ENCODE data around the gene ARHGAP22.

DNA sequence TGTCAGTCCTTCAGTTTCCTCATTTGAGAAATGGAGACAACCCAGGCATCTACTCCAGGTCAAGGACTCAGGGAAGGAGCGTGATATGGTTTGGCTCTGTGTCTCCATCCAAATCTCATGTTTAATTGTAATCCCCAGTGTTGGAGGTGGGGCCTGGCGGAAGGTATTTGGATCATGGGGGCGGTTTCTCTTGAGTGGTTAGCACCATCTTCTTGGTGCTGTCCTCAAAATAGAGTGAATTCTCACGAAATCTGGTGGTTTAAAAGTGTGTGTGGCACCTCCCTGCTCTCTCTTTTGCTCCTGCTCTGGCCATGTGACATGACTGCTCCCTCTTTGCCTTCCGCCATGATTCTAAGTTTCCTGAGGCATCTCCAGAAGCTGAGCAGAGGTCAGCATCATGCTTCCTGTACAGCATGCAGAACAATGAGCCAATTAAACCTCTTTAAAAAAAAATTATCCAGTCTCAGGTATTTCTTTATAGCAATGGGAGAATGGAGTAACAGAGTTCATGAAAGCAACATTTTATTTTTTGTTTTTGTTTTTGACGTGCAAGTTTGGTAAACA is 30.0 kb downstream of the ARHGAP22 start:
- no peak for TF ChIP-seq POLR2AphosphoS5 (IDR thresholded peaks at IDR 0.05)
- TF ChIP-seq, protein P1, sequence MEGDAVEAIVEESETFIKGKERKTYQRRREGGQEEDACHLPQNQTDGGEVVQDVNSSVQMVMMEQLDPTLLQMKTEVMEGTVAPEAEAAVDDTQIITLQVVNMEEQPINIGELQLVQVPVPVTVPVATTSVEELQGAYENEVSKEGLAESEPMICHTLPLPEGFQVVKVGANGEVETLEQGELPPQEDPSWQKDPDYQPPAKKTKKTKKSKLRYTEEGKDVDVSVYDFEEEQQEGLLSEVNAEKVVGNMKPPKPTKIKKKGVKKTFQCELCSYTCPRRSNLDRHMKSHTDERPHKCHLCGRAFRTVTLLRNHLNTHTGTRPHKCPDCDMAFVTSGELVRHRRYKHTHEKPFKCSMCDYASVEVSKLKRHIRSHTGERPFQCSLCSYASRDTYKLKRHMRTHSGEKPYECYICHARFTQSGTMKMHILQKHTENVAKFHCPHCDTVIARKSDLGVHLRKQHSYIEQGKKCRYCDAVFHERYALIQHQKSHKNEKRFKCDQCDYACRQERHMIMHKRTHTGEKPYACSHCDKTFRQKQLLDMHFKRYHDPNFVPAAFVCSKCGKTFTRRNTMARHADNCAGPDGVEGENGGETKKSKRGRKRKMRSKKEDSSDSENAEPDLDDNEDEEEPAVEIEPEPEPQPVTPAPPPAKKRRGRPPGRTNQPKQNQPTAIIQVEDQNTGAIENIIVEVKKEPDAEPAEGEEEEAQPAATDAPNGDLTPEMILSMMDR (IDR thresholded peaks at IDR 0.05), result no peak
